Stimulated activated CD4-positive, alpha-beta T cell treated with anti-CD3 and anti-CD28 coated beads, Interleukin-4, amount 100 ng/mL, for 48 hours (primary cell): ENCODE measurements around the gene P2RY2.
"Not testable (repeated sequence)": the region's sequence is repeated elsewhere in the genome, so short reads cannot be mapped to it uniquely, and the experiment has no call there.

Experiments
- DNase-seq, 2 donors: peaks; one replicate each; pipeline ENCODE4 v3.0.0-alpha.2; 2020; ENCODE audit warnings: low read depth in 2 of 2

Gene P2RY2

DNA sequence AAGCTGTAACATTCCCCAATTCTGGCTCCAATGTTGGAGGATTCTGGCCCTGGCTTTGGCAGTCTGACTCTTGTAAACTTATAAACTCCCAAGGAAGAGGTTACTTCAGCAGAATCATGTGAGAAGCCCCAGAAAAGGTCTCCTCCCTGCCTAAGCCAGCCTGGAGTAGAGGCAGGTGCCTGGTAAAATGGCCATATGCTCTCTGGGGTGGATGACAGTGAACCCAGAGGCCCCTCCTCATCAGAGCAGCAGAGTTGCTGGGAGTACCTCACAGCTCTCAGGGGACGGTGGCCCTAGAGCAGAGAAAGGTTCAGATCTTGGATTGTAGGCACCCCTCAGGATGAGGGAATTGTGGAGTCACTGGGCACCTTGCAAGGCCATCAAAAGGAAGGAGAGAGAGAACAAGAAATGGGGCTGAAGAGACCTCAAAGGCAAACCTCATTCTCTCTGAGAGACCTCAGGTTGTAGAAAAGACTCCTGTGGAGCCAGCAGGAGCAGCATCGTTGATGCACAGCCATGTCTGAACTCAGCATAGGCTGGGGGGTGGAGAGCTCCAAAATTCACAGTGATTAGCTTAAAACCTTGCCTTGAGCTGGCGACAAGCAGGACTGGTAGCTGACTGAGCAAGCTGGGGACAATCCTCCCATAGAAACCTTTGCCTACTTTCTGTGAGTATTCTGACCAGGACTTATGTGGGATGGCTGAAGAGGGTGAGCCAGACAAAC lies 49.2 kb downstream of the P2RY2 start:
- DNase-seq: no peak

DNA sequence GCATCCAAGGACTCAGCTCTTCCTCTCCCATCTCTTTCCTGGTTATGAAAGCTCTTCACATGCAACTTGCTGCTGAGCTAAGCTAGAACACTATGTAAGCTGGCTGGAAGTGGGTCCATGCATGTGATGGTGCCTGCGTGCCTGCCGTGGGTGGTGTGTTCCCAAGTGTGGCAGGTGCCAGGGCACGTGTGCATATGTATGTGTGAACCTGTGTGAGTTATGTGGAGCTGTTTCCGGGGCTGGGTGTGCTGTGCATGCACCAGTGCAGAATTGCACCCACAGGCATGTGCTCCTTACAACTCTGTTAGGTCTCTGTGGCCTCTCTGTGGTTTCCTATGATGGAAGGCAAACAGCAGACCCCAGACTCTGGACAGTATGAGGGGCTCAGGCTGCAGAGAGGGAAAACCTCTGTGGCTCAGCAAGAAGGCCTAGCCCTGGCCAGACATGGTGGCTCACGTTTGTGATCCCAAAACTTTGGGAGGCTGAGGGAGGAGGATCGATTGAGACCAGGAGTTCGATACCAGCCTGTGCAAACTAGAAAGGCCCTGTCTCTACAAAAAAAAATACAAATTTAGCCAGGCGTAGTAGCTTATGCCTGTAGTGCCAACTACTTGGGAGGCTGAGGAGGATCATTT lies 49.9 kb downstream of the P2RY2 start:
- DNase-seq: no peak

DNA sequence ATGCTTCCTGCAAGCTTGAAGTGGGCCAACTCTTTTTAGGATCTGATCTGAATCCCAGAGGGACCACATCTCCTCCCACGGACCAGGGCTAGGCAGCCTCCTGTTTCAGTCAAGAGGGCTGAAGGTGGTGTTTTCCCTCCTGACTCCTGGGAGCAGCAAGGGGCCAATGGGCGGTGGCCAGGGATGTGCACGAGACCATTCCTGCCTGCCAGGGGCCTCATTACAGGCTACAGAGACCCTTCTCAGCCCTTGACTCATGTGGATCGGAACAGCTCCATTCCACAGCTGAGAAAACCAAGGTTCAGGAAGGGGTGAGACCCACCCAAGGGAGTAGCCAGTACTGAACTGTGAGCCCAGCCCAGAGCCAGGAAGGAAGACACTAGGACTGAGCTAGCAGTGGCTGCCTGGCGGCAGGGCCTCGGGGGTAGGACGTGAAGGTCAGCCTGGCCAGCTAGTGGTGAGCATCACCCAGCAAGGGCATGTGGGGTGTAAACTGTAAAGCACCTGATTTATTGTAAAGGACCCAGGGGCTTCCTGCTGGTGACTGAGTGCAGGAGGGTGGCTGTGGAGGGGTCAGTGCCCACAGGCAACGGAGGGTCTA lies 50.7 kb downstream of the P2RY2 start:
- no peak for DNase-seq

DNA sequence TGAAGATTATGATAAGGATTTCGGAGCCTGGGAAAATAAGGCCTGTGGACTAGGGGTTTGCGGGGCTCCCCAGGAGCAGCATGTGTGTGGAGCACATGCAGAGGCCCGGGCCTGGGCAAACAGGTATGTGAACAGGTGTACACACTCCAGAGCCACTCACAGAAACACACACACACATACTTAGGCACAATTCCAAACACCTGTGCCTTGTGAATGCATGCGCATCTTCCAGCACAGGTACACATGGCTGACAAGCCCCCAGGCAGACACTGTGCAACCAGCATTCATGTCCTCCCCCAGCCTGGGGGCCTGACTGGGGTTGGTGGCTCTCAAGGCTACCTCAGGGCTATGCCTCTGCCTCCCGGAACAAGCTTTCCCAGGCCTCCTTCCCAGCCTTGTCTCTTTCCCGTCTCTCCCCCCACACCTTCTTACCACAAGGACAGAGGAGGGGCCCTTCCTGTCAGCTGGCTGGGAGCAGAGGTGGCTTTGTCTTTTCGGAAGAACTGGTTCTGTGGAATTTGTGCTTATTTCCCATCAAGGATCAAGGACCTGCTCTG lies 51.5 kb downstream of the P2RY2 start:
- DNase-seq: no peak

DNA sequence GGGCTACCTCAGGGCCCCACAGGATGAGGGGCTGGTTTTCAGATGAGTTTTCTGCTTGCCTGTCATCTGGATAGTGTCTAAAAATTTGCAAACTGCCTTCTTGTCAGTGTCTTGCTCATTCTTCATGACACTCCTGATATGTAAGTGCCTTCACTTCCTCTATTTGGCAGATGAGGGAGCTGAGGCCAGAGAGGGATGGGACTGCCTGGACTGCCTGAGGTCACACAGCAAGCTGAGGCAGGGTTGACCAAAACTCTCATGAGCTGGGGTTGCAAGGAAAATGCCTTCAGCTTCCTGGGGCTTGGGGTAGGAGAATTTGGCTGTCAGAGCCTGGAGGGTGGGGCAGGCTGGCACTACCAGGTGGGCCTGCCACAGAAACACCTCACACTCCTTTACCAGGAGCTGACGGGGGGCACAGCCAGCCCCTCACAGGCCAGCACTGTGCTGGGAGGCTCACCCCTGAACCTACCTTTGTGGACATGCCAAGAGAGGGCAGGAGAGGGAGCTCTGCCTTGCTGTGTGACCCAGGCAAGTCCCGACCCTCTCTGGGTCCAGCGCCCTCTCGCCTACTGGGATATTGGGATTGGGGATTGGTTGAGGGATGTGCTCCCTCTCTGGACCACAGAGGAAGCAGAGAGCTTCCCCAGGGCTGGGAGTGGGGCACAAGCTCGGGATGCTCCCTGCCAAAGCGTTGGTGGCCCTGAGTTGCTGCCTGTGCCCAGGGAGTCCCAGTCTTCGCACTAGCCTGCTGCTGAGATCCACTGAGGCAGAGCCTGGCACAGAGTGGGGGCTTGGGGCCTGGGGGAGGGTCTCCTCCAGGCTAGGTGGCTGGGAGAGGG lies 52.2 kb downstream of the P2RY2 start:
- DNase-seq: no peak

DNA sequence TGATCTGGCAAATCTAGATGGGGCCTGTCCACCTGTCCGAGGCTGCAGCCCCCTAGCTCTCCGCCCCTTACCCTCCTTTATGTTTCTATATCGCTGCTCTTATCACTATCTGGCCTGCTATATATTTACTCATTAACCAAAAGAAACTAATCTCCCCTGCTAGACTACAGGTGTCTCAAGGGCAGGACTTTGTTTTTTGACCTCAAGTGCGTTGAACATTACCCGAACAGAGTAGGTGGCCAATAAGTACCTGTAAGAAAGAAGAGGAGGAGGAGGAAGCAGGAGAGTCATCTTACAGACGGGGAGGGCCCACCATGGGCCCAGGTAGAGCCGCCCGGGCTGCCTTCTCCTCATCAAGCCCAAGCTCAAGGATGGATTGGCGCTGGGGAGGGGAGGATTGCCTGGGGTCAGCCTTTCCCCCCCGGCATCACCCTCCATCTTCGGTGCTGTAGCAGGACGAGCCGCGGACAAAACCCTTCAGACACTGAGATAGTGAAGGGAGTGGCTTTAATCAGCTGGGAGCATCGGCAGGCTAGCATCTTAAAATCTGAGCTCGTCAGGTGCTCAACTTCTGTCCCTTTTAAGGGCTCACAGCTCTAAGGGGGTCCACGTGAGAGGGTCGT lies 52.9 kb downstream of the P2RY2 start:
- no peak for DNase-seq

DNA sequence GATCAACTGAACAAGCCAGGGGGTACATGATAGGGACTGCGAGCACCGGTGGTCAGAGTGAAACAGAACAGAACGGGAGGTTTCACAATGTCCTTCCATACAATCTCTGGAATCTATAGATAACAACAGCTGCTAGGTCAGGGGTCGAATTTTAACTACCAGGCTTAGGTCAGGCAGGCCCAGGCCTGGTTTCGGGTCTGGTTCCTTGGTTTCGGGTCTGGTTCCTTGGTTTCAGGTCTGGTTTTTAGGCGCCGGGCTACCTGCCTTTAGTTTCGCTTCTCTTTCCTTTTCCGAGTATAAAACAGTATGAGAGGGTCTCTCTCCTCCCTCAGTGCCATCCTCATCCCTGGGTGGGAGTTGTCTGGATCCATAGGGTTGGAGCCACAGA lies 53.4 kb downstream of the P2RY2 start:
- DNase-seq: not testable (repeated sequence)

DNA sequence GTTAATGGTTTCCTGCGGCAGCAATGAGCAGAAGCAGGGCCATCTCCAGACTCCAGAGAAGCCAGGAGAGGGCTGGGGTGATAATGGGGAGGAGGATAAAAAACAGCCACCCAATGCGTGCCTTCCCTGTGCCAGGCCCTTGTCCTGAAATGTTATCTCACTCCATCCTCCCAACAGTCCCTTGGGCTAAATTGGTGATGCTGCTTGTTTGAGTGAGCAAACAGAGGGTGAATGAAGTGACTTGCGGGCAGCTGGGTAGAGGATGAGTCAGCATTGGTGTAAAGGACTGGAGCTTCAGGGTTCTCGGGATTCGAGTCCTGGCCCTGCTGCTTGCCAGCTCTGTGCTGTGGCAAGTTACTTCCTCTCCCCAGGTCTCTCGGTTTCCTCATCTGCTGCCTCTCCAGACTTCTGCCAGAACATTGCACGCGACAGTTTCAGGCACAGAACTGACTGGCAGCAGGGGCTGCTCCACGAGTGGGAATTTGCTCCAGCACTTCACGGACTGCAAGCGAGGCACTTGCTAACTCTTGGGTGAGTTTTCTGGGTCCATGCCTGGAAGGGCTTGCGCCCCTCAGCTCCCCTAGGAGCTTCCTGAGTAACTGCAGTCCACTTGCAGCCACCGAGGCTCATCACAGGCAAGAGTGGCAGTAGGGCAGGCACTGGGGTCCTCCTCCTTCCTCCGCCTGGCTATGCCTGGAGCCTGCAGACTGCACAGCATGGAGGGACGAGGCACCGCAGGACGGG lies 54.0 kb downstream of the P2RY2 start, which contains the start of gene P2RY6:
Gene P2RY6 (plus strand): TSS at position 403 of the 744 bp plus-strand sequence. CDS start 24,181 bp downstream, outside the sequence.
- no peak for DNase-seq

DNA sequence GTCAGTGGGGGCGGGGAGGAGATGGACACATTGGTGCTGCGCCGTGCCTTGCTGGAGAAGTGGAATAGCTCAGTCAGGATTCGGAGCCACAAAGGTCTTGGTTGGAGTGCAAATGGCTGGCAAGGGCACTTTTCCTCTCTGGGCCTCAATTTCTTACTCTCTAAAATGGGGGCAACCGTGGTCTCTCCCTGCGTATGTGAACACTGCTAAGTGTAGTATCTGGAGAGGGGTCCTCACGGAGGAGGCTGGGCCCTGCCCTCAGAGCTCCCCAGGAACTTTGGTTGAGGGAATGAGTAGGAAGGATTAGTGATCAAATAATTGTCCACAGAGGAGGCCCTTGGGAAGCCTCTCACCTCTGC lies 54.6 kb downstream of the P2RY2 start:
- no peak for DNase-seq

DNA sequence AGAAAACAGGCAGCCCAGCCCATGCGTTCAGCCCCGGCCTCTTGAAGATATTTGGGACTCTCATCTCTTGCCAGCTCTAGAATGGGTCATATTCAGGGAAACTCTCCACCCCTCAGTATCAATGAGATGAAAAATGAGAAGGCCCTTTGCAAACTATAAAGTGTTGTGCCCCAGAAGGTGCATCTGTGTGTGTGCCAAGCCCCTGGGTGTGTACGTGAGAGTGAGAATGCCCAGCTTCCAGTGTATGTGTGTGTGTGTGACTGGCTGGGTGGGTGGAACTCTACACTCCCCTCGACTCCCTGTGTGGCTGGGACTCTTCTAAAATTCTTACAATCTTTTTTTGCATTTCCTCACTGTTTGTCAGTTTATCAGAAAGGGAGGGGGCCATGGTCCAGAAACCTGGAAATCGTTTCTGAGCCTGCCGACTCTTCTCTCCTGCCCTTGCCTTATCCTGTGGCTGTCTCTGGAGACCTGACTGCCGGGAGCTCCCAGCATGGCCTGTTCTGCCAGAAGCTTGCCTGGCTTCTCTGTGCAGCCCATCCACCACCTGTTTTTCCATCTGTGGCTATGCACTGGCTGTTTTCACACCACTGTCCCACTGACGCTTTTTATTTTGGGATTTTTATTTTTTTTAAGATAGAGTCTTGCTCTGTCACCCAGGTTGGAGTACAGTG lies 55.3 kb downstream of the P2RY2 start:
- DNase-seq: no peak

DNA sequence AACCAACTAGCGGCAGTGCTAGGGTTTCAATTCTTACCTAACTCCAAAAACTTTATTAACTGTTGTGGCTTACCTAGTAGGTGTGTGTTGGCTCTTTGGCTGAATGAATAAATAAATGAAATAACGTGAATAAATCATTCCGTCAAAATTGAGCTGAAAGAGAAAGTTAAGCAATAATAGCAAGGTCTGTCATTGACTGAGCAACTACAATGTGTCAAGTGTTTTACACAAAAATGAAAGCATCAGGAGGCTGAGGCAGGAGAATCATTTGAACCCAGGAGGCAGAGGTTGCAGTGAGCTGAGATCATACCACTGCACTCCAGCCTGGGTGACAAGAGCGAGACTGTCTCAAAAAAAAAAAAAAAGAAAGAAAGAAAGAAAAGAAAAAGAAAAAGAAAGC lies 56.1 kb downstream of the P2RY2 start:
- not testable (repeated sequence) for DNase-seq

DNA sequence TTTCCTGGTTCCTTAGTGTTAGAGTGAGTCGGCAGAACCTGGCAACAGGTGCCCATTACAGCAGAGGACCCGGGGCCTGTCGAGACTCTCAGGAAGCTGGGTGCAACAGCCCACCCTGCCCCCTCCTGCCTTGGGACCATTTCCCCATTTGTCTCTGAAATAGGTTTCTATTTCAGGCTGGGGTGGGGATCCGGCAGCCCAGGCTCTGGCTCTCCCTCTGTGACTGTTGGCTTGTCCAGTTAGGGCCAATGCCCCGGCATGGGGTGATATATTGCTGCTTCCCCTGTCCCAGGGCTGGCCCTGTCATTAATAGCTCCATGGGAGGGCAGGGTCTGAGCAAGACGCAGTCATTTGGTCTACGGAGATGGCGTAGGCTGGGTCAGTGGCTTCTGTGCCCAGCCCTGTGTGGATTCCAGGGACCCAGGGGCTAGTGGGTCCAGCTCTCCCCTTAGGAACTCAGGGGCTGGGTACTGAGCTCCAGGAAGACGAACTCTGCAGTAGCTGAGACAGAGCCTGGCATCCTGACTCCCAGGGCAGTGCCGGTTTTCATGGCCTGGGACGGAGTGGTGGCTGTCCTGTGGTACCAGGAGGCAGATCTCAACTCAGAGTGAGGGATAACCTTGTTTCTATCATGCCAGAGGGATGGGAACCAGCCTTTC lies 56.8 kb downstream of the P2RY2 start:
- DNase-seq: no peak

DNA sequence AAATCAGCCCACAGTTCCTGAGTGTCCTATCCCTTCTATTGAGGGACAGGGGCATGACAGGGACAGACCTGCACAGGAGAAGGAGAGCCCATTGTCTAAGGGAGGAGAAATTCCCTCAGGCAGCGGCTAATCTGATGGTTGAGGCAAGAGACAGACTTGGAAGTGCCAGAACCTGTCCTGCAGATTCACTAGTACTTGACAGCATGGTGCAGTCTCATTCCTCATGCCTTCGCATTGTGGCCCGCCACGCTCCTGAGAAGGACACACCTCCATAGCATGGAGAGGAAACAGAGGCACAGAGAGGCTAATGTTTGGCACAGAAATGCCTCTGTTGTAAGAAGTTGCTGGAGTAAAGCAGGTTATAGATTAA lies 57.3 kb downstream of the P2RY2 start:
- no peak for DNase-seq

DNA sequence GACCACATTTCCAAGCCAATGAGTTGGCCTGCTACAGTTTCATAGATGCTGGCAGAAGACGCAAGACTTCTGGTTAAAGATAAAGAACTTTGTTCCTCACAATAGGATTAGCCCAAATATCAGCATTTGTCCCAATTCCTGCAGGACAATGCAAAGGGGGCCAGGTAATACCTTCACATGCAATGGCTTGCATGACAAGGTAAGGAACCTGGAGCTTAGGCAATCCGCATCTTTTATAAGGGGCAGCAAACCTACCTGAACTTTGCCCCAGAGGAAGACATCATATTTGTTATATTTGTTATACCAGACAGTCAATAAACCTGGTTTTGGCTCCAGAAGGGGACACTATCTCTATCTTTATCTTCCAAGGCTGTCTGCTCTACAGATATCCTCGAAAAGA lies 59.4 kb downstream of the P2RY2 start:
- DNase-seq: no peak

DNA sequence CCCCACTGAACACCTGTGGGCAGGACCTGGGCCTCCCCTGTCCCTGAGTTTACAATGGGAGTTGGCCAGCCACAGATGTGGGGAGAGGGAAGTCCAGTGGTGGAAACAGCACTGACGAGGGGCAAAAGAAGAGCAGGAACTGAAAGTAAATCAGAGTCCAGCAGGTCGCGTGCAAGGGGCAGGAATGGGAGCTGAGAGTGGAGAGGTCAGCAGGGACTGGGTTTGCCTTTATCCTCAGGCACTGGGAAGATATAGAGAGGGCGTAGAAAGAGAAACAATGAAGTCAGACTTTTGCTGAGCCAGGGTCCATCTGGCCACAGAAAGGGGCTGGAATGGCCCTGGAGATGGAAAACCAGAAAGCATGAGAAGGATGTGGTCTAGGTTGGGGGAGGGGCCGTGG lies 62.5 kb downstream of the P2RY2 start:
- DNase-seq: no peak

DNA sequence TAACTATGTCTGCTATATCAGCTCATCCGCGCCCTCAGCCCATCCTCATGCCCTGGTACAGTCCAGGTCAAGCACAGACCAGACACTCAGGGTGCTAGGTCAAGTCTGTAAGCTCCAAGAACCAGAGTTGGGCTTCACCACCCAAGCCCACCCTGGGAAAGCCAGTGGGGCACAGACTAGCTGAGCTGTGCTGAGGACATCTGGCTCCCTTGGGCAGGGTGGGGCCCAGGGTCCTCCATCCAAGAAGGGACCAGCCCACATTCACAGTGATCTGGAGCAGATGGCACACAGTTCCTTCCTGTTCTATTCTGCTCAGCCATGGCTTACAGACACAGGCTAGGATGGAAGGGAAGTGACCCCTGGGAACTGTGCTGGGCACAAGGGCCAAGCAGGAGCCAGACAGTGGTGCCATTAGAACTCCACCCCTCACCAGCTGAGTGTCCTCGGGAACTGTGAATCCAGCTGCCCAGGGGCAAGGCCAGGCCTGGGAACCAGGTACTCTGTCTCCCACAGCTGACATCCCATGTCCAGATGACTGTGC lies 63.2 kb downstream of the P2RY2 start:
- DNase-seq: no peak

DNA sequence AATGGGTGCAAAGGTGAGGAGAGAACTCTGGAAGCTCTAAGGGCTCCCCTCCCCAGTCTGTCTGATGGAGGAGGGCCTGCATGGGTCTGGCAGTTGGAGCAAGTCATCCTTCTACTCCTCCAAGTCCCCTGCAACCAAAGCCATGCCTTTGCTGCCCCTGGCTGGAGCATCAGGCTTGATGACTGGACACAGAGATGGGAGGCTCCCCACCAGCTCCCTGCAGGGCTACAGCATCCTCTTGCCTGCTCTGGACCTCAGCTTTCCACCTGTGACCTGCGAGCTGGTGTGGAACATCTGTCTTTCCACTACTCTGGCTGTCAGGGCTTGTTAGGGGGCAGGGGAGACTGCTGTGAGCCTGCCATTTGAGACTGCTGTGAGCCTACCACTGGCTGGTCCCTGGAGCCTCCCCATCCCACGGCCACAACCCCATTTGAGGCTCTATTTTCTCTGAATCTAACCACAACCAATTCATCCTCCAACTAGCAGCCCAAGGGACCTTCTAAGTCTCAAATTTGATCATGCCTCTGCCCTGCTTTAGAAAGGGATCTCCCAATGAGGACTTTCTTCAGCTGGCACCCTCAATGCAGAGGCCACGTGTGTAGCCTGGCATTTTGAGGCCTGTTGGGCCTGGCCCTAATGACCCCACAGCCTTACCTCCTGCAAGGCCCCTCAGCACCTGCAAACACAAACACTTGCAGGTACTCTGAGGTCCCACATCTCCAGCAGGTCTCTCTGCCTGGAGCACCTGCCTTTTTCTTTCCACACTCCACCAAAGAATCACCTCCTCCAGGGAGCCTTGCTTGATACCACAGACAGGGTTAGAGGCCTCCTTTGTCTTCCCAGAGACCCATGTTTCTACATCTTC lies 63.9 kb downstream of the P2RY2 start:
- no peak for DNase-seq

DNA sequence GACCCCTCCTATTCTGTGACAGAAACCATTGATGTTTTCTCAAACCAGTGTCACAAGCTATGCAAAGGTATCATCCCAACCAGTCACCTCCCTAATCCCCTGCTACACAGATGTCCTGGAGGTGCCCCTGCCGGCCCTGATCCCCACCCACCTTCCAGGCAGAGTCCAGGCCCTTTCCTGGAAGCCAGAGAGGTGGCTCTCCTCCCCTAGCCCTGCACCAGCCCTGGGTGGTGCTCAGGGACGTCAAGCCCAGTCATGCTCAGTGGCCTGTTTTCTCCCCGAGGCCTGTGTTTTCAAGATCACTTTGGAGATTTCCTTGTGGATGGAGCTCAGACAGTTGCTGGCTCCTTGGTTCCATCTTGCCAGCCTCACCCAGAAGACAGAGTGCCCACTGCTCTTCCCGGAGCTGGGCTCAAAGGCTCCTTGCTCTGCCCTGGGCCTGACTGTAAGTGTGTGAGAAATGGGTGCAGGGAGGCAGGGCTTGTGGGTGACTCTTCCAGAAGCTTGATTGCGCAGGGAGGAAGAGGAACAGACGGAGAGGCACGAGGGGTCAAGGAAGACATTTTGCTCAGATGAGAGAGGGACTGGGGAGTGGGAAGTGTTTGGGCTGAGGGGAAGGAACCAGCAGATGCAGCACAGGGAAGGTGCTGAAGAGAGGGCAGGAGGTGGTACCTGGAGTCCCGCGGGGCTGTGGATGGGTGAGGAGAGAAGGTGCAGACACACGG lies 65.4 kb downstream of the P2RY2 start:
- DNase-seq: no peak
